ENCODE data around the gene LRIF1.

The LRIF1 gene

DNA sequence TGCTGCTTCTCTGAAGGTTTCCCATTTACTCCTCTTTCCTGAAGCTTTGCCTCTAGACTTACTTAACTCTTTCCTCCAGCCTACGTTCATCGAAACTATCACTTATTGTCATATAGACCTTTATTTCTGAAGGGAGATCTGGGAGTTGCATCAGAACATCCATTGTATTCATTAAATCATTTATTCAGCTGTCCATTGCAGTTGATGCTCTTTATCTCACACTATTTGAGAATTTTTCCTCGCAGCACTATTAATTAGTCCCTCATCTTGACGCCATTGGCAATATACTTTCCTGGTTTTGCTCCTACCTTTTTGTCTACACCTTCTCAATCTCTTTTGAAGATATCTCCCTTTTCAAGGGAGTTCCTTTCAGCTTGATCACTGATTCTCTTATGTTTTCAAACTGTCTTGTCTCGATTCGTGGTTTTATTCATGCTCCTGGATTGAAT, 757 bp upstream of the LRIF1 start:
- TF ChIP-seq, protein P1, sequence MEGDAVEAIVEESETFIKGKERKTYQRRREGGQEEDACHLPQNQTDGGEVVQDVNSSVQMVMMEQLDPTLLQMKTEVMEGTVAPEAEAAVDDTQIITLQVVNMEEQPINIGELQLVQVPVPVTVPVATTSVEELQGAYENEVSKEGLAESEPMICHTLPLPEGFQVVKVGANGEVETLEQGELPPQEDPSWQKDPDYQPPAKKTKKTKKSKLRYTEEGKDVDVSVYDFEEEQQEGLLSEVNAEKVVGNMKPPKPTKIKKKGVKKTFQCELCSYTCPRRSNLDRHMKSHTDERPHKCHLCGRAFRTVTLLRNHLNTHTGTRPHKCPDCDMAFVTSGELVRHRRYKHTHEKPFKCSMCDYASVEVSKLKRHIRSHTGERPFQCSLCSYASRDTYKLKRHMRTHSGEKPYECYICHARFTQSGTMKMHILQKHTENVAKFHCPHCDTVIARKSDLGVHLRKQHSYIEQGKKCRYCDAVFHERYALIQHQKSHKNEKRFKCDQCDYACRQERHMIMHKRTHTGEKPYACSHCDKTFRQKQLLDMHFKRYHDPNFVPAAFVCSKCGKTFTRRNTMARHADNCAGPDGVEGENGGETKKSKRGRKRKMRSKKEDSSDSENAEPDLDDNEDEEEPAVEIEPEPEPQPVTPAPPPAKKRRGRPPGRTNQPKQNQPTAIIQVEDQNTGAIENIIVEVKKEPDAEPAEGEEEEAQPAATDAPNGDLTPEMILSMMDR (IDR thresholded peaks at IDR 0.05; ENCODE audit: low read depth, low read length) = no peak
- Histone ChIP-seq H3K36me3 (no peaks in the 10 kb centered on the region; the same call in 1 of the 2 replicates), H3K9me3 (ENCODE audit: severe bottlenecking) (peaks cover 21% of the 10 kb centered on the region), H3K4me3 (ENCODE audit: low read depth, low read length) (peak overlapping the region; percentile 74), H3K27me3 (ENCODE audit: insufficient read depth, low read depth, severe bottlenecking) (peaks cover 4% of the 10 kb centered on the region), H3K27ac (peak overlapping the region; percentile 75)
- DNase-seq = no peak

DNA sequence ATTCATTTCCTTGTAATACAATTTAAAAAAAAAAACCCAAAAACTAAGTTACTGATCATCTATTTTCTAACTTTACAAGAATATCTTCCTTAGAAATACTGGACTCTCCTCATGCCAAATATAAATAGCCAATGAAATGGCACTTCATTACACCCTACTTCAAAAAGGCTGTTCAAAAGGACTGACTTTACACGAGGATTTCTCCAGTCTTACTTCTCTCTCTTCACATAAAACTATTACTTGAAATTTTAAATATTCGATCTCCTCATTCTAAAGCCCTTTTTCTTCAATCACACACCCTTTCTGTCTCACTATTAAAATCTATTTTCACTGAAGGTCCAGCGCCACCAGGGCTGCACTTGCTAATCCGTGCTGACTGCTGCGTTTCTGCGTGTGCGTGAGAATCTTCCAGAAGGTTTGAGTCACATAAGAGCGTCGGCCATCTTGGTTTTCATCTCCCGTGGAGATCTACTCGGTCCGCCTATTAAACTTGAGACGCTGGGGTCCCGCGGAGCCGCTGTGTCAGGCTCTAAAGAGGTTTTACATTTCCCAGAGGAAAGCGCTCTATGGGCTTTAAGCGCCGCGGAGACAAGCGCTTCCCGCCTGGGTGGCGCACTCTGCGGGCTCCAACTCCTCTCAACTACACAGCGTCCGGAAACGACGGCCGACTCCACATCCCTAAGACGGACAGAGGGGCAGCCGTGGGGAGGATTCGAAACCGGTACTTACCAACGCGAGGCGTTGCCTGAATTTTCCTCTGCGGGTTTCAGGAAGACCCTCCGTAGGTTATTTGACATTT, 631 bp downstream of the LRIF1 start:
- Histone ChIP-seq H3K27me3 (ENCODE audit: insufficient read depth, low read depth, severe bottlenecking) (no peaks in the 10 kb centered on the region), H3K36me3 (no peaks in the 10 kb centered on the region; the same call in 1 of the 2 replicates), H3K4me3 (ENCODE audit: low read depth, low read length) (peak overlapping the region; percentile 91), H3K9me3 (ENCODE audit: severe bottlenecking) (peaks cover 21% of the 10 kb centered on the region), H3K27ac (peak overlapping the region; percentile 86)
- peak; percentile 64 for DNase-seq
- TF ChIP-seq, protein P1 (IDR thresholded peaks at IDR 0.05; ENCODE audit: low read depth, low read length) = no peak

DNA sequence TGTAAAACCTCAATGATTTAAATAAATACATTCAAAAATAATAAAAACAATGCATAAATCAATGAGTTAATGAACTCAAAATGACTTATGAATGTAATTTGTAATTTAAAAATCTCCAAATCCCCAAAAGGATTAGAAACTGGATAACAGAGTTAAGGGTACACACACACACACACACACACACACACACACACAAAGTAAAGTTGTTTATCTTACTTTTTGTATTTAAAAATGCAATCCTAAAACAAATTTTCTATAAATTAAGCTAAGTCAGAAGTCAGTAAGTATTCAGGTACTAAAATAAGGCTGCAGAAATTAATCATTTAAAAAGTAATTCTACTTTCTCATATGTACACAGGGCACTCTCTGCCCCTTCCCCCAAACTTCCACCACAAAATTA, 1.8 kb downstream of the LRIF1 start:
- H3K27me3 ChIP-seq (ENCODE audit: insufficient read depth, low read depth, severe bottlenecking) = no peaks in the 10 kb centered on the region
- no peak overlapping the region for H3K27ac ChIP-seq
- TF ChIP-seq, protein P1 (IDR thresholded peaks at IDR 0.05; ENCODE audit: low read depth, low read length) = no peak
- peaks cover 20% of the 10 kb centered on the region for H3K9me3 ChIP-seq (ENCODE audit: severe bottlenecking)
- H3K4me3 ChIP-seq (ENCODE audit: low read depth, low read length) = no peak overlapping the region
- no peaks in the 10 kb centered on the region; the same call in 1 of the 2 replicates for H3K36me3 ChIP-seq
- no peak for DNase-seq

DNA sequence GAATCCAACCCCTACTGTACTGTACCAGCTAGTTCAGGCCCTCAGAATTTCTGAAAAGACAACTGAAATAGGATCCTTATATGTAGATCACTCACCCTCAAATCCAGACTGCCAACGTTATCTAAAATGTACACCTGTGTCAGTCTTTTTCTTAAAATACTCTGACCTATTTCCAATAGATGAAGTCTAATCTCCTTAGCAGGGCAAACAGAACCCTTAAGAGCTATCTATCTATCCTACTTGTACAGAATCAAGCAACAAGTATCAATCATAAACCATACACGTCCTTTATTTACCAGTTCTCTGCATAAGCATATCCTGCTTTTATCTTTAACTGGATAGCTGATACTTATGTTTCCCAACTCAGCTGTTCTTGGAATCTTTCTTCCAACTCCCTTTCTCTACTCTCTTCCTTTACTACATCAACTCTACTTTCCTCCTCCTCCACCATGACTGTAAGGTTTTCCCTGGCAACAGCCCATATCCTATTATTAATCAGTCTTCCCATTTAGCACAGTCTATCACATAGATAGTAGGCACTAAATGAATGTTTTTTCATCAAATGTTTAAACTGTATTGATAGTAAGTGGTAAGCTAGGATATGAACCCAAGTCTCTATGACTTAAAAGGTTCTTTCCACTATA, 2.8 kb downstream of the LRIF1 start:
- peaks cover 14% of the 10 kb centered on the region for H3K9me3 ChIP-seq (ENCODE audit: severe bottlenecking)
- no peak overlapping the region for H3K4me3 ChIP-seq (ENCODE audit: low read depth, low read length)
- no peaks in the 10 kb centered on the region; the same call in 1 of the 2 replicates for H3K36me3 ChIP-seq
- no peaks in the 10 kb centered on the region for H3K27me3 ChIP-seq (ENCODE audit: insufficient read depth, low read depth, severe bottlenecking)
- H3K27ac ChIP-seq = no peak overlapping the region
- DNase-seq = no peak
- TF ChIP-seq, protein P1 (IDR thresholded peaks at IDR 0.05; ENCODE audit: low read depth, low read length) = no peak

DNA sequence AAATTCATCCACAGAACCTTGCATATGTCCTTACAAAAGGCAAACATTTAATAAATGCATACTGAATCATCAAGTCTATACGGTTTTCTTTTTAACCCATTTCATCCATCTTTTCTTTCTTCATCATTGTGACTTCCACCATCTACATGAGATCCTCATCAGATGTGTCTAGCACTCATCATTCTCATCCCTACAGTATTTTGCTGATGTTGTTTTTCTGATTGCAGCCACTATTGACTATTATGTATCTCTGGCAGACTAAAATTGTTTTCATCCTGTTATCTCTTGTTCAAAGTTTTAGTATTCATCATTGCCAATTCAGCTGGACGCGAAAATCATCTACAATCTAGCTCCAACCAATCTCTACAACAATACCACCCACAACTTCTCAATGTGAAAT, 5.9 kb downstream of the LRIF1 start:
- TF ChIP-seq, protein P1 (IDR thresholded peaks at IDR 0.05; ENCODE audit: low read depth, low read length) = no peak
- Histone ChIP-seq H3K9me3 (ENCODE audit: severe bottlenecking) (peaks cover 2% of the 10 kb centered on the region), H3K27me3 (ENCODE audit: insufficient read depth, low read depth, severe bottlenecking) (no peaks in the 10 kb centered on the region), H3K36me3 (no peaks in the 10 kb centered on the region; the same call in 1 of the 2 replicates), H3K27ac (no peak overlapping the region), H3K4me3 (ENCODE audit: low read depth, low read length) (no peak overlapping the region)
- no peak for DNase-seq
